HG03342 (cell line): ENCODE results near the gene PUM1.

Source experiments
- ATAC-seq: cut with Tn5 transposase; IDR thresholded peaks from one replicate; pipeline ENCODE4 v1.9.1; 2021; ENCODE audit warnings: mild to moderate bottlenecking, moderate library complexity; ENCODE audit not compliant: unreplicated experiment

The PUM1 gene

GRCh38 chr1:30934613-30935012 is 130.9 kb downstream of the PUM1 start:
- ATAC-seq: no peak

- no peak for ATAC-seq
These were observed 131.7 kb downstream of the PUM1 start for GRCh38 chr1:30933874-30934252.

GRCh38 chr1:30930631-30931173 is 134.8 kb downstream of the PUM1 start:
- no peak for ATAC-seq

- ATAC-seq: no peak
These were observed 135.5 kb downstream of the PUM1 start for GRCh38 chr1:30929944-30930525.

GRCh38 chr1:30929135-30929889 is 136.2 kb downstream of the PUM1 start:
- no peak for ATAC-seq

DNA sequence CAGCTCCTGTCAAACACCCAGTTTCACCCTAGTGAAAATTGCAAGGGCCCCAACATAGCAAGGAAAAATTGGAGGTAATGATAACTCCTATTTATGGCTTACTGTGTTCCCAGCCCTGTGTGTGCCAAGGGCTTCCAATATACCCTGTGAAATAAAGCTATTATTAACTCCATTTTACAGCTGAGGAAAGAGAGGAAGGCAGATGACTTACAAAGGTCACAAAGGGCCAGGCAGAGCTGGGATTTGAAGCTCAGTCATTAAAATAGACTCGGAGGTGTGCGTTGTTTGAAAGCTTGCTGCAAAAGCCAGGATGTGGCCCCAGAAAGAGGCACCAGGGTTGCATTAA is 136.8 kb downstream of the PUM1 start:
- ATAC-seq: no peak

DNA sequence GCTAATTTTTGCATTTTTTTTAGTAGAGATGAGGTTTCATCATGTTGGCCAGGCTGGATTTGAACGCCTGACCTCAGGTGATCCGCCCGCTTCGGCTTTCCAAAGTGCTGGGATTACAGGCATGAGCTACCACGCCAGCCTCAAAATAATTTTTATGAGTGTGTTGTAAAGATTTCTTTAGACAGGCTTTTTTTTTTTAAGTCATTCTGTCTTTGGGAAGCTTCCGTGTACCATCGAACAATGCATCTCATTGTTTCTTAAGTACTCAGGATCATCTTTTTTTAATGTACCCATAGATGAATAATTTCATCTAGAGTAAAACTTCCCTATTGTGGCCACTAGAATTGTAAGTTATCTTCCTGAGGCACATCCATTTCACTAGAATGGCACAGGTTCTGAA is 137.3 kb downstream of the PUM1 start:
- no peak for ATAC-seq

GRCh38 chr1:30927448-30927847 is 138.1 kb downstream of the PUM1 start:
- no peak for ATAC-seq

GRCh38 chr1:30923597-30923996 is 141.9 kb downstream of the PUM1 start:
- ATAC-seq: no peak

DNA sequence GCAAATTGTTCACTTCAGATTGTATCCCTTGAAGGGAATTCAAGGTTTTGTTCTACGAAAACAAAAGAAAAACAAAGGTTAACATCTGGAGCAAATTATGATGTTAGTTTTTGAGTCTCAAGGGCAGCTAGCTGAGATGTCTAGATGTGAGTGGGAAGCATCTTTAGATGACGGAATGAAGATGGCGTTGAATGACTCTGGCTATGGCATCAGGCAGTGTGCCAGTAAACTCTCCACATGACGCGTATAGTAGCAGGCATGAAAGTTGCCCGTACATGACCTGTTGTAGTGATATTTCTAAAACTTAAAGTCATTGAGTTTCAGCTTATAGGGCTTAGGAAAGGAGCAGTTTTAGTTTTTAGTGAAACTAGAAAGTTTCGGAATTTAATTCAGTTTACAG is 144.7 kb downstream of the PUM1 start:
- no peak for ATAC-seq

DNA sequence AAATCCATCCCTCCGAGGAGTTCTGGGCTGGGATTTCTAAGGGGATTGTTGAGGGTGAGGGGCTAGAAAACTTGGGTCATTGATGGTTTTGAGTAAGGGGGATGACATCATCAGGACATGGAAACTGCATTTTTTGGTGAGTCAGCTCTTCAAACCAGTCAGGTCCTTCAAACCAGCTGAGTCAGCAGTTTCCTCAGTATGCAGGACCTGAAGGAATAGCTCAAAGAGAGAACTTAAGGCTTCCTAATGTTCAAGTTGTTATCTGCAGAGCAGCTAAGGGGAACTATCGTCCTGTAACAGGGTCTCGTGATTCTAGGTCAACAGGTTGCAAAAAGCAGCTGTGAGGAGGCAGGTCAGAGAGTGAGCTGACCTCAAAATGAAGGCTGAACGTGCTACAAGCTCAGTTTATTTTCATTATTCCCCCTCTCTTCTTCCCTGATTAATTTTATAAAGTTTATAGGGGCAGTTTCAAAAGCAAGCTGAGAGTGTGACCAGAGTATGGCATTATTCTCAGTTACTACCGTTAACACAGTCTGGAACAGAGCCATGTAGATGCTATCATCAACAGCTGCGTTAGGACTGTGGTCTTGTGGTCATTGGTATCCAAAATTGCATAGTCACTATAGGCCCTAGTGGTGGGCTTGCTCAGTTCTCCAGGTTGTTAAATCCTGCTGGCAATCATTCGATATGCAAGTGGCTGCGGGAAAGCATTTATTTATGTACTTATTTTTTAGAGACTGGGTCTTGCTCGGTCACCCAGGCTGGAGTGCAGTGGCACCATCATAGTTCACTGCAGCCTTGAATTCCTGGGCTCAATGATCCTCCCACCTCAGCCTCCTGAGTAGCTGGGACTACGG is 146.3 kb downstream of the PUM1 start:
- ATAC-seq: no peak

GRCh38 chr1:30916296-30916695 is 149.2 kb downstream of the PUM1 start:
- ATAC-seq: no peak

GRCh38 chr1:30915491-30916230 is 149.9 kb downstream of the PUM1 start:
- no peak for ATAC-seq

DNA sequence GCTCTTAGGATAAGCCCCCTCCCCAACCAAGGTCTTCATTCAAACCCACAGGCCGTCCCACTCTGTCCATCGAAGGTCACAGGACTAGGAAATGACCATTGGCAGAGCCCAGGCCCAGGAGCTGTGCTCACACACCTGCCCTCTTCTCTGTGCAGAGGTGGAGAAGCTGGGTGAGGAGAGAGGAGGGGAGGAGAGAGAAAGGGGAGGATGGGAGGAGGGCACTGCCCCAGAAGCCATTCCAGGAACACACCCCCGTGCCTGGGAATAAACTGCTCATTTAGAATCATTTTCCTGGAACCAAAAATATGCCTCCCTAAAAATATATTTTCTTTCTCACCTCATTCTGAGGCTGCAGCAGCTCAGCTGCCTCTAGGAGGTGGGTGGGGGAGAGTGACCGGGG is 150.6 kb downstream of the PUM1 start:
- ATAC-seq: no peak

DNA sequence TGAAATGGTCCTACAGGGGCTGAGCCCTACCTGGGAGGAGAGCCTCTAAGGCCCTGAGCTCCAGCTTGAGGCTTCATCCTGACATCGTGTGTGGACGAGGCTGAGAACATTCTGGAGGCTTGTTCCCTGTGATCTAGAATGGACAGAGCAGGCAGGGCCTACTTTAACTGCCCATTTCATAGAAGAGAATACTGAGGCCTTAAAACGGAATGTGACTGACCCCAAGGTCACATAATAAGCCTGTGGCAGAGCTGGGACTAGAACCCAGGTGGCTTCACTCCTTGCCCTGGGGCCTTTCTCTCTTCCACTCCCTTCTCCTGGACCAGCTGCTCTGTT is 151.0 kb downstream of the PUM1 start:
- no peak for ATAC-seq

DNA sequence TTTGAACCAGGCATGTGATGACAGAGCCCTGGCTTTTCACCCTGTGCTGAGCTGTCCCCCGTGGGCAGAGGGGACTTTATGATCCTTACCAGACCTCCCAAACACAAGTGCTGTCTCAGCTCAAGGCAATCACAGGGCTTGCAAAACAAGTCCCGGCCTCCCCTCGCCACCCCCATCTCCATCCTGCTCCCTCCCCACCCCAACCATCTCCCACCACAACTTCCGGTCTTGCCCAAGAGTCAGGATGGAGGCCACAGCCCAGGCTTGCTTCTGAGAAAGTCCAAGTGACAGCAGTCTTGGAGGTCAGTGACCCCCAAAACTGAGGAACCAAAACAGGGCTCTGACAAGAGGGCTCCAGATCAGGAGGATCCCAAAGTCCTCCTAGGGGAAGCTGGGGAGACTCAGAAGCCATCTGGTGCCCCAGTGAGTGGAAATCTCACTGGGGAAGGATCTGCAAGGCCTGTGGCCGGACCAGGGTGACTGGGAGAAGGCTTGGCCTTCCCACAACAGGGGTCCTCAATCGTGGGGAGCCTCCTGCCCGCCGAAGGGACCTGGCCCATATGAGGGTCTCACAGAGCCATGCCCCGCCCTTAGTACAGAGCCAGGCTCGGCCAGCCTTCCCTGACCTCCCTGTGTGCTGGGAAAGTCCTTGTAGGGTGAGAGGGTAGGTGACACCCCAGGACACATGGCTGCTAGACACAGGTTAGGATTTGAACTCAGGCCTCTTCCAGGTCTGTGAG is 152.4 kb downstream of the PUM1 start:
- no peak for ATAC-seq

DNA sequence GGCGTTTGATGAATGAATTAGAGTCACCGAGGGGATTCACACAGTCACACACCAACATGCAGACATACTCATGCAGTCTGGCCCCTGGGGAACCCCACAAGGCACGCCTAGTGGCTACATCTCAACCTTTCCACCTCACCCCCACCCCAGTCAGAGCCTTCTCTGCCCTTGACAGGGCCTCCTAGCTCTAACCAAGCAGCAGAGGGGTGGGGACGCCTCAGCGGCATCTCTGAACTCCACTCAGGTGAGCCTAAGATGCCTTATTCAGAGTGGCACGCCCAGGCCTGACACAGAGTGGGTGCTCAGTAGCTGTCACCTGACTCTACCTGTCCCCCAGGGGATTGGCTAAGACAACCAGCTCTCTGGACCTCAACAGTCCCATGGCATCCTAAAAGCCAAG is 153.3 kb downstream of the PUM1 start:
- ATAC-seq: no peak

GRCh38 chr1:30911059-30911954 is 154.2 kb downstream of the PUM1 start:
- ATAC-seq: no peak

- ATAC-seq: no peak
These were observed 156.0 kb downstream of the PUM1 start for GRCh38 chr1:30909365-30910068.
